ENCODE data around the gene NUDT12.

The NUDT12 gene

DNA sequence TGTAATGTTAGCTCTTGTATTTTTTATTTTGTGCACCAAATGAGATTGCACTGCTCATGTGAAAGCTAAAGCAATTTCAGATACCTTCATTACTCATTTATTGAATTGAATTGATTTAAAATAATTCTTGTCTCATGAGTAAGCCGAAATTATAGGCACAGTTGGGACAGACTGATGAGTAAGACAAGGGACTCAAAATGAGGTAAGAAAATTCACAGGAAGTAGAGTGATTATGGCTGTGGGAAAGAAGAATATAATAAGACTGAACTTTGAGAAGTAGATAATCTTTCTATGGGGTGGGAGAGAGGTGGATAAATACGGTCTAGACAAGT is 51.1 kb downstream of the NUDT12 start:
- no peak for TF ChIP-seq CTCF (conservative IDR thresholded peaks at IDR 0.05; ENCODE audit: low read depth, low read length)
- no peak overlapping the region for H3K4me3 ChIP-seq (ENCODE audit: low read depth, low read length)
- DNase-seq (ENCODE audit: low read depth) = peak; percentile 41

DNA sequence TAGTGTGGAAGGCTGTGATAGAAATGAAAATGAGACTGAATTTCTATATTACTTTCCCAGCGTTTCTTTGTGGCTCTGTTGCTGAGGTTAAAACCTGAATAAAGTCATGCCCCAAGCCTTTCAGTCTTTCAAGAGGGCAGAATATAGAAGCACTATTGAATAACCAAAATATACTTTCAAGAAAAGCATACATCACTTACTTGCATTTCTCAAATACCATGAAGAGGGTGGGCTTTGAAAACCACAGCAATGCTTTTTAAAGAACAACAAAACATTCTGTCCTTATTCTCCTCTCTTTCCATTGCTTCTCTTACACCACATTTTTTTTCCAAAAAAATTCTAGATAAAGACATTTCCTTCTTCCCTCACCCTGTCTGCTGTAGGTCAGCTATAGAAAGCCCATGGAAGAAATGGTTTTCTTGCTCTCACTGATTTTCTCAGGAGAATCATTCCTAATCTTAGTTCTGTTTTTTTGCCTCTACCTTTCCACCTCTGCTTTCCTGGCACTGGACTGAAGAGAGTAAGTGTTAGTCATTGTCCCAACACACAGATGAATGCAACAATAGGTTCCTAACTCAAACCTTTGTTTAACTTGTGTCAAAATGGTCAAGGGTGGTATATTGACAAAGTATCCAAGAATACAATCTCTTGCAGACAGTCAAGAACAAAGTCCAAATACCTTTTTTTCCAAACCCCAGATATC is 51.6 kb downstream of the NUDT12 start:
- H3K4me3 ChIP-seq (ENCODE audit: low read depth, low read length) = no peak overlapping the region
- DNase-seq (ENCODE audit: low read depth) = peak; percentile 80
- TF ChIP-seq CTCF (conservative IDR thresholded peaks at IDR 0.05; ENCODE audit: low read depth, low read length) = no peak

GRCh38 chr5:103505581-103506305 is 56.8 kb downstream of the NUDT12 start:
- DNase-seq (ENCODE audit: low read depth) = peak; percentile 94
- TF ChIP-seq CTCF (conservative IDR thresholded peaks at IDR 0.05; ENCODE audit: low read depth, low read length) = no peak

GRCh38 chr5:103503066-103503465 is 59.5 kb downstream of the NUDT12 start:
- no peak for TF ChIP-seq CTCF (conservative IDR thresholded peaks at IDR 0.05; ENCODE audit: low read depth, low read length)
- H3K4me3 ChIP-seq (ENCODE audit: low read depth, low read length) = no peak overlapping the region
- no peak for DNase-seq (ENCODE audit: low read depth)

More at GRCh38 chr5:103505581-103506305, 56.8 kb downstream of the NUDT12 start:
- H3K4me3 ChIP-seq (ENCODE audit: low read depth, low read length) = no peak overlapping the region

GRCh38 chr5:103502662-103503061 is 59.9 kb downstream of the NUDT12 start:
- TF ChIP-seq CTCF (conservative IDR thresholded peaks at IDR 0.05; ENCODE audit: low read depth, low read length) = no peak
- no peak for DNase-seq (ENCODE audit: low read depth)
- no peak overlapping the region for H3K4me3 ChIP-seq (ENCODE audit: low read depth, low read length)

Data from choroid plexus epithelial cell (primary cell).